A673 (cell line): ENCODE data around the gene NCAPG2. TPM values are rescaled to one million over a fixed set of nuclear protein-coding genes. Genes with fewer than 3 reads are reported as not detected.

Source experiments
- BruUV-seq: library from RNA; stranded (reverse); fragments of 400-500 nt; replicated peaks from 2 replicates; lab custom pipeline; 2021; lab: Mats Ljungman, UMichigan
- CTCF ChIA-PET: fragments of 300-600 bp; sonication (Branson Sonifier 250); formaldehyde crosslinking; loops from one replicate; lab custom pipeline; 2022; ENCODE audit warnings: antibody characterized with exemption; lab: Charles Lee
- POLR2A ChIA-PET: fragments of 300-600 bp; sonication (Branson Sonifier 250); formaldehyde crosslinking; loops from one replicate; lab custom pipeline; 2022; ENCODE audit warnings: antibody characterized with exemption; ENCODE audit not compliant: low non-redundant PET; lab: Charles Lee
- DNase-seq: peaks from one replicate; pipeline ENCODE4 v3.0.0-alpha.2; 2015; ENCODE audit warnings: low spot score
- H3K27ac ChIP-seq: fragments of 200-600 bp; sonication (generic); 2 replicates; pipeline ENCODE4 v1.5.1; 2016; ENCODE audit warnings: mixed run types, low read depth, mild to moderate bottlenecking, mixed read lengths, antibody characterized with exemption, low read length; ENCODE audit not compliant: poor library complexity, severe bottlenecking
- H3K27me3 ChIP-seq: fragments of 200-600 bp; sonication (generic); replicated peaks from 2 replicates; pipeline ENCODE4 v1.6.1; 2017; ENCODE audit warnings: mixed run types, low read depth, mild to moderate bottlenecking, mixed read lengths, antibody characterized with exemption, low read length; ENCODE audit not compliant: insufficient read depth, poor library complexity
- H3K36me3 ChIP-seq: fragments of 200-600 bp; sonication (generic); 2 replicates; pipeline ENCODE4 v1.6.1; 2016; ENCODE audit warnings: mixed run types, mild to moderate bottlenecking, mixed read lengths, antibody characterized with exemption, low read length; ENCODE audit not compliant: insufficient read depth, poor library complexity, severe bottlenecking
- H3K4me1 ChIP-seq: fragments of 200-600 bp; sonication (generic); 2 replicates; pipeline ENCODE4 v1.6.1; 2017; ENCODE audit warnings: mixed run types, mild to moderate bottlenecking, mixed read lengths, antibody characterized with exemption, low read length; ENCODE audit not compliant: insufficient read depth, poor library complexity, severe bottlenecking
- H3K4me3 ChIP-seq: fragments of 200-600 bp; sonication (generic); 2 replicates; pipeline ENCODE4 v1.5.1; 2016; ENCODE audit warnings: low read depth, mixed run types, mild to moderate bottlenecking, mixed read lengths, low read length; ENCODE audit not compliant: poor library complexity, severe bottlenecking
- H3K9me3 ChIP-seq: fragments of 200-600 bp; sonication (generic); 2 replicates; pipeline ENCODE4 v1.6.1; 2016; ENCODE audit warnings: mixed run types, low read depth, mild to moderate bottlenecking, mixed read lengths, antibody characterized with exemption, low read length; ENCODE audit not compliant: poor library complexity, severe bottlenecking
- CTCF ChIP-seq: fragments of 300-800, 200-600 bp; sonication (generic); conservative IDR thresholded peaks from 2 replicates; pipeline ENCODE4 v1.5.1; 2017; ENCODE audit warnings: low read depth, mild to moderate bottlenecking, antibody characterized with exemption, low read length, moderate library complexity, mixed read lengths
- EZH2 ChIP-seq: fragments of 200-600 bp; sonication (generic); IDR thresholded peaks from 2 replicates; pipeline ENCODE4 v1.6.1; 2017; ENCODE audit warnings: borderline replicate concordance, low read depth, mild to moderate bottlenecking, mixed read lengths, antibody characterized with exemption, low read length; ENCODE audit not compliant: poor library complexity, severe bottlenecking
- intact Hi-C: fragments of 100-400 bp; cut with micrococcal nuclease; formaldehyde crosslinking; loops from one replicate; pipeline ENCODE4 v1.10.0; 2022; ENCODE audit not compliant: unreplicated experiment
- total RNA-seq: library from RNA; stranded (reverse); gene quantifications from 2 replicates; pipeline ENCODE4 v1.2.3, GENCODE V29; 2021

Gene NCAPG2
- total RNA-seq, 1 experiment from 2014 or later, result 127 TPM

GRCh38 chr7:158618745-158619140 lies 85.9 kb downstream of the NCAPG2 start:
- TF ChIP-seq EZH2 (no peak), CTCF (no peak)
- POLR2A ChIA-PET, result no interaction called here
- CTCF ChIA-PET, result no interaction called here
- no TSS peak for BruUV-seq
- peaks cover under 1% of the 10 kb centered on the region for H3K4me1 ChIP-seq
- H3K27ac ChIP-seq, result no peak overlapping the region
- DNase-seq, result no peak
- H3K9me3 ChIP-seq, result no peaks in the 10 kb centered on the region
- no peaks in the 10 kb centered on the region for H3K27me3 ChIP-seq
- intact Hi-C loops, result no loop called here
- no peak overlapping the region for H3K4me3 ChIP-seq
- peaks cover 2% of the 10 kb centered on the region for H3K36me3 ChIP-seq

GRCh38 chr7:158617737-158618128 lies 86.9 kb downstream of the NCAPG2 start:
- peaks cover 4% of the 10 kb centered on the region for H3K4me1 ChIP-seq
- CTCF ChIA-PET, result no interaction called here
- H3K4me3 ChIP-seq, result no peak overlapping the region
- intact Hi-C loops, result no loop called here
- POLR2A ChIA-PET, result no interaction called here
- H3K9me3 ChIP-seq, result no peaks in the 10 kb centered on the region
- H3K27ac ChIP-seq, result no peak overlapping the region
- TF ChIP-seq CTCF, result no peak
- no peak for TF ChIP-seq EZH2
- H3K36me3 ChIP-seq, result peaks cover 2% of the 10 kb centered on the region
- BruUV-seq, result no TSS peak
- DNase-seq, result no peak
- H3K27me3 ChIP-seq, result no peaks in the 10 kb centered on the region

GRCh38 chr7:158616050-158616449 lies 88.6 kb downstream of the NCAPG2 start:
- TF ChIP-seq CTCF, result no peak
- TF ChIP-seq EZH2, result no peak
- peaks cover 2% of the 10 kb centered on the region for H3K36me3 ChIP-seq
- H3K4me3 ChIP-seq, result no peak overlapping the region
- no peak for DNase-seq
- POLR2A ChIA-PET, result no interaction called here
- CTCF ChIA-PET, result no interaction called here
- no peak overlapping the region for H3K27ac ChIP-seq
- intact Hi-C loops, result no loop called here
- H3K27me3 ChIP-seq, result no peaks in the 10 kb centered on the region
- H3K4me1 ChIP-seq, result peaks cover 4% of the 10 kb centered on the region
- H3K9me3 ChIP-seq, result no peaks in the 10 kb centered on the region
- no TSS peak for BruUV-seq
